Astrocyte (in vitro differentiated cells and primary cell): ENCODE data around the gene PLA2G6. TPM values are rescaled to one million over a fixed set of nuclear protein-coding genes. Genes with fewer than 3 reads are reported as not detected.
A peak's percentile ranks its signal among the peaks of the same experiment; 100 is the strongest.

Experiments used
- DNase-seq: peaks from one replicate; pipeline ENCODE4 v3.0.0-alpha.2; 2010; ENCODE audit warnings: low read depth
- FAIRE-seq: peaks from 2 replicates; lab custom pipeline; 2011; peaks lifted over from hg19 to GRCh38; lab: Jason Lieb, UNC
- H2AFZ ChIP-seq: 2 replicates; pipeline ENCODE4 v1.6.0; 2012; ENCODE audit warnings: low read depth, low read length, inconsistent platforms
- H3K27ac ChIP-seq: 2 replicates; pipeline ENCODE4 v1.5.1; 2011; ENCODE audit warnings: low read depth, low read length, inconsistent platforms
- H3K27me3 ChIP-seq: 2 replicates; pipeline ENCODE4 v1.6.0; 2011; ENCODE audit warnings: low read length, inconsistent platforms; ENCODE audit not compliant: insufficient read depth
- H3K36me3 ChIP-seq: 2 replicates; pipeline ENCODE4 v1.5.1; 2011; ENCODE audit warnings: low read length, inconsistent platforms; ENCODE audit not compliant: insufficient read depth
- H3K4me1 ChIP-seq: 2 replicates; pipeline ENCODE4 v1.5.1; 2011; ENCODE audit warnings: low read length, inconsistent platforms; ENCODE audit not compliant: insufficient read depth
- H3K4me2 ChIP-seq: 2 replicates; pipeline ENCODE4 v1.6.0; 2012; ENCODE audit warnings: low read length, inconsistent platforms
- H3K4me3 ChIP-seq: 2 replicates; pipeline ENCODE4 v1.5.1; 2011; ENCODE audit warnings: low read depth, mild to moderate bottlenecking, low read length, inconsistent platforms; ENCODE audit not compliant: insufficient read depth
- H3K79me2 ChIP-seq: 2 replicates; pipeline ENCODE4 v1.6.0; 2012; ENCODE audit warnings: mild to moderate bottlenecking, low read length, inconsistent platforms; ENCODE audit not compliant: insufficient read depth
- H3K9ac ChIP-seq: 2 replicates; pipeline ENCODE4 v1.6.0; 2012; ENCODE audit warnings: mild to moderate bottlenecking, low read length, inconsistent platforms
- H3K9me3 ChIP-seq: 2 replicates; pipeline ENCODE4 v1.5.1; 2012; ENCODE audit warnings: low read depth, mild to moderate bottlenecking, low read length, inconsistent platforms; ENCODE audit not compliant: insufficient read depth
- H4K20me1 ChIP-seq: 2 replicates; pipeline ENCODE4 v1.6.0; 2012; ENCODE audit warnings: low read length, inconsistent platforms; ENCODE audit not compliant: insufficient read depth
- H3K27ac Mint-ChIP-seq: one replicate; pipeline ENCODE4 v1.8.0; 2021; ENCODE audit warnings: mild to moderate bottlenecking, mixed read lengths; ENCODE audit not compliant: unreplicated experiment
- H3K27me3 Mint-ChIP-seq: one replicate; pipeline ENCODE4 v1.8.0; 2021; ENCODE audit warnings: low read depth, mixed read lengths; ENCODE audit not compliant: unreplicated experiment
- H3K36me3 Mint-ChIP-seq: one replicate; pipeline ENCODE4 v1.8.0; 2021; ENCODE audit warnings: low read depth, mixed read lengths; ENCODE audit not compliant: unreplicated experiment
- H3K4me1 Mint-ChIP-seq: one replicate; pipeline ENCODE4 v1.8.0; 2021; ENCODE audit warnings: low read depth, mixed read lengths; ENCODE audit not compliant: unreplicated experiment
- H3K4me3 Mint-ChIP-seq: one replicate; pipeline ENCODE4 v1.8.0; 2021; ENCODE audit warnings: mild to moderate bottlenecking, moderate library complexity, mixed read lengths; ENCODE audit not compliant: unreplicated experiment
- H3K9me3 Mint-ChIP-seq: one replicate; pipeline ENCODE4 v1.8.0; 2021; ENCODE audit warnings: mild to moderate bottlenecking, mixed read lengths; ENCODE audit not compliant: unreplicated experiment
- CTCF ChIP-seq: IDR thresholded peaks from 2 replicates; pipeline ENCODE4 v1.5.1; 2011; ENCODE audit warnings: low read depth, mild to moderate bottlenecking, inconsistent platforms, low read length, moderate library complexity; ENCODE audit not compliant: insufficient read depth
- EZH2 ChIP-seq: IDR thresholded peaks from 2 replicates; pipeline ENCODE4 v1.6.1; 2012; ENCODE audit warnings: mild to moderate bottlenecking, low read length, inconsistent platforms; ENCODE audit not compliant: insufficient read depth
- total RNA-seq: library from RNA; stranded (reverse); gene quantifications from 2 replicates; pipeline ENCODE4 v1.2.1, GENCODE V29; 2021

The PLA2G6 gene
- total RNA-seq, 1 donor from 2014 or later, result 10.0 TPM

- peaks cover 42% of the 10 kb centered on the region for H4K20me1 ChIP-seq
- H3K27me3 Mint-ChIP-seq, result no peaks in the 10 kb centered on the region
- peaks cover 2% of the 10 kb centered on the region for H3K9me3 Mint-ChIP-seq
- H2AFZ ChIP-seq, result peak overlapping the region; percentile 33
- H3K27ac ChIP-seq, result peak overlapping the region; percentile 99
- H3K36me3 Mint-ChIP-seq, result peaks cover 11% of the 10 kb centered on the region
- peak overlapping the region; percentile 99 for H3K9ac ChIP-seq
- peaks cover 19% of the 10 kb centered on the region for H3K4me1 Mint-ChIP-seq
- peak; percentile 81 for DNase-seq
- TF ChIP-seq EZH2, result no peak
- no peak for TF ChIP-seq CTCF
- peak overlapping the region; percentile 86 for H3K27ac Mint-ChIP-seq
- peaks cover 48% of the 10 kb centered on the region for H3K79me2 ChIP-seq
- no peaks in the 10 kb centered on the region for H3K36me3 ChIP-seq
- H3K4me3 Mint-ChIP-seq, result peak overlapping the region; percentile 87
- H3K4me3 ChIP-seq, result peak overlapping the region; percentile 88
- H3K4me2 ChIP-seq, result peak overlapping the region; percentile 95
- no peak for FAIRE-seq
- no peaks in the 10 kb centered on the region for H3K9me3 ChIP-seq
- no peaks in the 10 kb centered on the region for H3K27me3 ChIP-seq
- peaks cover 38% of the 10 kb centered on the region for H3K4me1 ChIP-seq
Observed at GRCh38 chr22:38202437-38203089, 20.9 kb upstream of the PLA2G6 start.

GRCh38 chr22:38201711-38202436, 20.2 kb upstream of the PLA2G6 start, which contains the start of gene MAFF:
Gene MAFF, plus strand, starts transcription at chr22:38201994. Its CDS starts 11,860 bp downstream, at chr22:38213854.
- H3K79me2 ChIP-seq, result peaks cover 45% of the 10 kb centered on the region
- H3K4me3 ChIP-seq, result peak within 1 kb of the TSS; percentile 88
- peak within 1 kb of the TSS; percentile 95 for H3K27ac Mint-ChIP-seq
- H3K27me3 ChIP-seq, result no peaks in the 10 kb centered on the region
- H3K27me3 Mint-ChIP-seq, result no peaks in the 10 kb centered on the region
- H3K9me3 ChIP-seq, result no peaks in the 10 kb centered on the region
- TF ChIP-seq CTCF (no peak), EZH2 (no peak)
- peaks cover 19% of the 10 kb centered on the region for H3K4me1 Mint-ChIP-seq
- DNase-seq (peak; percentile 88), FAIRE-seq (no peak)
- peaks cover 11% of the 10 kb centered on the region for H3K36me3 Mint-ChIP-seq
- H3K4me2 ChIP-seq, result peak within 1 kb of the TSS; percentile 95
- H3K4me1 ChIP-seq, result peaks cover 38% of the 10 kb centered on the region
- H3K4me3 Mint-ChIP-seq, result peak within 1 kb of the TSS; percentile 87
- H3K9me3 Mint-ChIP-seq, result peaks cover 2% of the 10 kb centered on the region
- H2AFZ ChIP-seq, result peak within 1 kb of the TSS; percentile 89
- peak within 1 kb of the TSS; percentile 99 for H3K9ac ChIP-seq
- peaks cover 41% of the 10 kb centered on the region for H4K20me1 ChIP-seq
- peak within 1 kb of the TSS; percentile 99 for H3K27ac ChIP-seq
- H3K36me3 ChIP-seq, result no peaks in the 10 kb centered on the region
